GM13976 (cell line): ENCODE data around the gene CDC42BPA.

Experiments used
- DNase-seq: peaks from one replicate; pipeline ENCODE4 v3.0.0; 2012; ENCODE audit warnings: low spot score
- in situ Hi-C: fragments of 300-500 bp; cut with MboI; formaldehyde crosslinking; loops from one replicate; pipeline ENCODE4 v1.12.0; 2022; ENCODE audit warnings: low sequenced_read_pairs, mixed read lengths, inconsistent platforms; ENCODE audit not compliant: unreplicated experiment
- TF ChIP-seq, protein P1 (sequence below): IDR thresholded peaks from 2 replicates; pipeline ENCODE4 v1.5.1; 2012; ENCODE audit warnings: borderline replicate concordance, mild to moderate bottlenecking; ENCODE audit not compliant: insufficient read depth; ENCODE audit errors: extremely low read depth, missing control alignments, control extremely low read depth

Gene CDC42BPA

DNA sequence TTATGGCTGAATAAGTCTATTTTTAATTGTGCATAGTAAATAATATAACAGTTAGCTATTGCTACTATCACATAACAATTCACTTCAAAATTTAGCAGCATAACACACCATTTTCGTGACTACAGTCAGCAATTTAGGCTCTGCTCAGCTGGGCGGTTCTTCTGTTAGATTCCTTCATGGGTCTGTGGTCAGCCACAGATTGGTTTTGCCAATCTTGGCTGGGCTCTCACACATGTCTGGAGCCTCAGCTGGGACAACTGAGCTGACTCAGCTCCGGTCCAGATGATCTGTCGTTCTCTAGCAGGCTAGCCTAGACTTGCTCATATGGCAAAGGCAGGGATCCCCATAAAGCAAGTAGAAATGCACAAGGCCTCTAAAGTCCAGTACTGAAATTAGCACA is 15.1 kb upstream of the CDC42BPA start:
- in situ Hi-C loops, result no loop called here
- no peak for DNase-seq
- TF ChIP-seq, protein P1, sequence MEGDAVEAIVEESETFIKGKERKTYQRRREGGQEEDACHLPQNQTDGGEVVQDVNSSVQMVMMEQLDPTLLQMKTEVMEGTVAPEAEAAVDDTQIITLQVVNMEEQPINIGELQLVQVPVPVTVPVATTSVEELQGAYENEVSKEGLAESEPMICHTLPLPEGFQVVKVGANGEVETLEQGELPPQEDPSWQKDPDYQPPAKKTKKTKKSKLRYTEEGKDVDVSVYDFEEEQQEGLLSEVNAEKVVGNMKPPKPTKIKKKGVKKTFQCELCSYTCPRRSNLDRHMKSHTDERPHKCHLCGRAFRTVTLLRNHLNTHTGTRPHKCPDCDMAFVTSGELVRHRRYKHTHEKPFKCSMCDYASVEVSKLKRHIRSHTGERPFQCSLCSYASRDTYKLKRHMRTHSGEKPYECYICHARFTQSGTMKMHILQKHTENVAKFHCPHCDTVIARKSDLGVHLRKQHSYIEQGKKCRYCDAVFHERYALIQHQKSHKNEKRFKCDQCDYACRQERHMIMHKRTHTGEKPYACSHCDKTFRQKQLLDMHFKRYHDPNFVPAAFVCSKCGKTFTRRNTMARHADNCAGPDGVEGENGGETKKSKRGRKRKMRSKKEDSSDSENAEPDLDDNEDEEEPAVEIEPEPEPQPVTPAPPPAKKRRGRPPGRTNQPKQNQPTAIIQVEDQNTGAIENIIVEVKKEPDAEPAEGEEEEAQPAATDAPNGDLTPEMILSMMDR, result no peak

DNA sequence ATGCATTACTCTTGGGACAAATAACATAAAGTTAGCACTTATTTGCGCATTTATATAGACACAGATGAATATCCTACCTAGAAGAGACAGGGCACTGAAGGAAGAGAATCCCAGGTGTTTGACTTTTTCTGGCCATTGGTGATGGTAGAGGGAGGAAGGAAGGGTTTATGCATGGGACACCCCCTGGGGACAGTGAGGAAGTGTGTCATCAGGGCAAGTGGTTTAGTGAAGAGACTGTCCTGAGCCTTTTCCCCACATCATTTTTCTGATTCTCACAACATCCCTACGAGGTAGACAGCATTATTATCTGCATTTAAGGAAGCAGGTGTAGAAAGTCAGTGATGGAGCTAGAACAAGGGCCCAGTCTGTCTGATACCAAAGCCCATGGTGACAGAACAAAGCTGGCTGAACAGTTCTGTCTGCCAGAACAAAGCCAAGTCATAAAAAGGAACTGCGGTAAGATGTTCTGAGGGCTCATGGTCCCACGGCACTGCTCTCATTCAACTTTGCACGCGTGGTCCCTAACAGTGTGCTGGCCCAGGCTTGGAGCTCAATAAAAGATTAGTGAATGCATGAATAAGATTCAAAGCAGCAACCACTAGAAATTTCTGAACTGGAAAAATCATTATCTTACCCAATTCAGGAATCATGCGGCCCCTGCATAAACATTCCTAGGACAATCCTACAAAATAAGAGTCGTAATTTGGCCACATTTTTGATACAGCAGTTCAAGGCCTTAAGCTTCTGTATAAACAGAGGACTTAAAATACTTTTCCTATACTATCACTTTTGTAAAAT is 12.2 kb upstream of the CDC42BPA start:
- TF ChIP-seq, protein P1, result no peak
- DNase-seq, result no peak
- in situ Hi-C loops, result no loop called here

DNA sequence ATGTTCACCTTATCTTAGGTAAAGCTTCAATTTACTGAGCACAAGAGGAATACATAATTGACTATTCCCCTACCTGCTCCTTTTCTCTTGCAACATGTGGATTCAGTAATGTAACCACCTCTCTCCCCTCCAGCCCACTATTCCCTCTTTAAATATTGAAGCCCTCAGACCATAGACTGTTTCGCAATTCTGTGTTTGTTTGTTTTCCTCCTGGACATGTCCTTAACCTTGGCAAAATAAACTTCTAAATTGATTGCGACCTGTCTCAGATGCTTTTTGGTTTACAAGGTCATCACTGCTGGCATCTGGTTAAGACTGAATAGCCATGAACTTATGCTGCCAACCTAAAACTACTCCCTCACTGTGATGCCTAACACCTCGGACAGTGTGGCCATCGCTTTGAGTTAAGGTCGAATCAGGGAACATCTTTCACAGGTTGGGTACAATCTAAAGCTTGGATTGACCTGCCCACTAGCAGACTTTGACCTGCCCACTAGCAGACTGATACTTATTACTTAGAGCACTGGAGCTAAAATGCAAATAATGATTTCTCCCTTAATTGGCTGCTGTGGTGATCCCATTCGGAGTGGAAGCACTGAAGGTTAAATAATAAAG is 10.2 kb upstream of the CDC42BPA start:
- no peak for DNase-seq
- TF ChIP-seq, protein P1, result no peak
- in situ Hi-C loops, result no loop called here

DNA sequence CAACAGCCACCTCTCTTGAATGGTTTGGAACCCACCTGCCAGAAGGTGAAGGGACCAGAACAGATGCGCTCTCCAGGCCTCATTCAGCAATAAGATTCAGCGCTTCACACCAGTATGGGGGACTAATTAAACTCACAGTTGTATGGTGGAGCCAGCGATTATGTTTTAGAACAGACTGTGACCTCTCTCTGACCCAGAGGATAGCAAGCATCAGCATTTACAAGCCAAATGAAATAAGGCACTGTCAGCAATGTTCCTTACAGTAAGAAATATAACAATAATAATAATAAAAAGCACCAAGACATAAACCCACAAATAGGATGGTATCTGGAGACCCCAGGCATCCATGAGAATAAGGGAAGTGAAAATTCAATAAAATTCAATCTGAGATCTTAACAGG is 6.9 kb upstream of the CDC42BPA start:
- DNase-seq, result no peak
- TF ChIP-seq, protein P1, result no peak
- in situ Hi-C loops, result no loop called here

DNA sequence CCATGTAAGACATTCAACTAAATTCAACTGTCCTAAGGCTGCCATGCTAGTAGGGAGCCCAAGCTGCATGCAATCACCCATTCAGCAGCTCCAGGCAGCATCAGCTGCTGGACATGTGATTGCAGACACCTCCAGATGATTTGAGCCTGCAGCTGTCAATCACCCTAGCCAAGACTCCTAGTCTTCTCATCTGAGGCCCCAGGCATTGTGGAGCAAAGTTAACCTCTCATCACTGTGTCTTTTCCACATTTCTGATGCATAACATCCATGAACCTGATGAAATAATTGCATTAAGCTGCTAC is 5.6 kb upstream of the CDC42BPA start:
- TF ChIP-seq, protein P1, result no peak
- no peak for DNase-seq
- in situ Hi-C loops, result no loop called here

DNA sequence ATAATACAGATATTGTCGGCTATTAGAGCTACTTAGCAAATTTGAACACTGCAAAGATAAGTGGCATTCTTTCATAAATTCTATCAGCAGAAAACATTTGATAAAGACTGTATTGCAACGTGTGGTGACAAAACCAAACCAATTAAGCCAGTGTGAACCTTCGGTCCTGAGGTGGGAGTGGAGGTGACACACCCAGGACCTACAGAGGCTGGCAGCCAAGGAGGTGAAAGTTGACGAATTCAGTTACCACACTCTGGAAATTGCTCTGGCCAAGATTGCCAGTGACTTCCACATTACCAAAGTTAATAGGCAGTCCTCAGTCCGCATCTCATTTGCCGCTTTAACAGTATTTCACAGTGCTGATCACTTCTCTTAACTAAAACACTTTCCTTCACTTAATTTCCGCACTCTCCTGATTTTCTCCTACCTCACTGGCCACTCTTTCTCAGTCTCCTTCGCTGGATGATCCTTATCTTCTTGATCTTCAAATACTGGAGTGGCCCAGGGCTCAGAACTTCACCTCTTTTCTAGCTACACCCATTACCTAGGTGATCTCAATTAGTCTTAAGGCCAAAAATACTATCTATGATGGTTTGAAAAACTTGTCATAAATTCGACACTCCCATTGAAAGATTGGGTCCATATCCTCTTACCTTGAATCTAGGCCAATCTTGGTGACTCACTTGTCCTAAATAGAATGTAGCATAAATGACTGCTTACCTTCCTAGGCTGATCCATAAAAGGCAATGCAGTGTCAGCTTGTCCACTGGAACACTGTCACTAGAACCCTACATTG is 5.1 kb upstream of the CDC42BPA start:
- in situ Hi-C loops, result no loop called here
- TF ChIP-seq, protein P1, result no peak
- no peak for DNase-seq
